Stimulated activated CD8-positive, alpha-beta memory T cell treated with anti-CD3 and anti-CD28 coated beads, Interleukin-12 subunit alpha, Interleukin-12 subunit beta, amount 100 ng/mL, for 4 hours (primary cell): ENCODE results near the gene R3HCC1L.
"Not testable (repeated sequence)": the region's sequence is repeated elsewhere in the genome, so short reads cannot be mapped to it uniquely, and the experiment has no call there.

Experiments
- DNase-seq: peaks from one replicate; pipeline ENCODE4 v3.0.0-alpha.2; 2020; ENCODE audit warnings: low read depth

Gene R3HCC1L

GRCh38 chr10:98131619-98132018 lies 2.8 kb upstream of the R3HCC1L start:
- no peak for DNase-seq

GRCh38 chr10:98133075-98133752 lies 1.2 kb upstream of the R3HCC1L start:
- DNase-seq = not testable (repeated sequence)

GRCh38 chr10:98134117-98134430 lies 383 bp upstream of the R3HCC1L start:
- no peak for DNase-seq

DNA sequence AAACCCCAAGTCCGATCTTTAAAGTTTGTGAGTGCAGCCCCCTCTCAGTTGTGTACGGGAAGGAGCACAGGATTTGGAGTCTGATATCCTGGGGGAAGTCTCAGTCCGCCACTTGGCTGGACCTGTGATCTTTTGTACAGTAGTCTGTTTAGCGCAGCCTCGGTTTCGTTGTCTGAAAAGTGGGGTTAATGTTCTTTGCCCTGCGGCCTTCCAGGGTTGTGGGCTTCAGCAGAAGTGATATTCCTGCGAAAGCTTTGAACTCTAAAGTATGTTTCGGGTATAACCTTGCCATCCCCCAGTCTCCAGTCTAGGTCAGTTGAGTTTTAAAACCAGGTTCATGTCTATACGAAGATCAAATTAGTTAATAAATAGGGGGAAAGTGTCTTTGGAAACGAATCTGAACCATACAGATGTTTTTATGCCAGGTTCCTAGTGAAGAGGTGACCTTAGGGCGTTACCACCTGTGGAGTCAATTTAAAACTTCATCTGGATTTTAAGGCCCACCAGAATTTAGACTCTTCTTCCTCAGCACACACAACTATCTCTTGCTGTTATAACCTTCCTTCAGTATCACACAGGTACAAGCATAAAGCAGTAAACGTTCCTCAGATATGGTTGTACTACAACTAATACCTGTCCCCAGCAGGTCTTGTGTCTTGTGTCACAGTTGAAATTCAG lies 904 bp downstream of the R3HCC1L start:
- DNase-seq = no peak

GRCh38 chr10:98136775-98137174 lies 2.3 kb downstream of the R3HCC1L start:
- DNase-seq = not testable (repeated sequence)

DNA sequence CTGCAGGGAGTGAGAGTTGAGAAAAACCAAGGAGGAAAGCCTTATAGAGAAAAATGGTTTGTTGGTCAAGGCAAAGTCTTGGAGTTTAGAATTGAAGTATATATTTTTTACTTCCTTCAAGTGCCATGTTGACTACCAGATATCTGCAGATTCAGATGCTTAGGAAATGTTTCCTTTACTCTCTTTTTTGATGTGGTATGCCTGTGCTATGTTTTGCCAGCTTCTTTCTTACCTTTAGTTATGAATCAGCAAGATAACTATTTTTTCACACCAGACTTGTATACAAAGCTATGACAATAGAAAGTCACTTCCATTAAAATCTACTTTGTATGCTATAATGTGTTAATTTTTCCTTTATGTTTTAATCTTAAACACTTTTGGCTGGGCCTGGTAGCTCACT lies 3.6 kb downstream of the R3HCC1L start:
- DNase-seq = no peak

GRCh38 chr10:98139431-98139830 lies 5.0 kb downstream of the R3HCC1L start:
- DNase-seq = no peak

DNA sequence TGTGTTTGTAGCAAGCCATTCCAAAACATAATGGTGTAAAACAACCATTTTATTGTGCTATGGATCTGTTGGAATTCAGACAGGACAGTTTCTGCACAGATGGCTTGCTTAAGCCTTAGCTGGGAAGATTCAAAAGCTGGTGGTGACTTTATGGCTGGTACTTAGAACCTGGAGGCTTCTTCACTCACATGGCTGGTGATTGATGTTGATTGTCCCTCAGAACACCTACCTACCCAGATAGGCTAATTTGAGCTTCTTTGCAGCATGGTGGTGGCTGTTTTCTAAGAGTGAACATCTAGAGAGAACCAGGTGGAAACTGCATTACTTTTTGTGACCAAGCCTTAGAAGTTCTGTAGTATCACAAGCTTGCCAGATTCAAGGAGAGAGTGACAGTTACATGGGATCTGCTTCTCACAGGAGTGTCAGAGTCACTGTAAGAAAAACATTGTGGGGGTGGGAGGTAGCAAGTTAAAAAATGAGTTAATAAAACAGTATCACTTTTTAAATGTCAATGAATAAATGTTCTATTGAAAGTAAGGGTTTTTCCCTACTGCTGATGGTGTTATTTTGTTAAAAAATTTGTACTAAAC lies 7.1 kb downstream of the R3HCC1L start:
- no peak for DNase-seq

GRCh38 chr10:98144985-98145384 lies 10.5 kb downstream of the R3HCC1L start:
- DNase-seq = no peak

DNA sequence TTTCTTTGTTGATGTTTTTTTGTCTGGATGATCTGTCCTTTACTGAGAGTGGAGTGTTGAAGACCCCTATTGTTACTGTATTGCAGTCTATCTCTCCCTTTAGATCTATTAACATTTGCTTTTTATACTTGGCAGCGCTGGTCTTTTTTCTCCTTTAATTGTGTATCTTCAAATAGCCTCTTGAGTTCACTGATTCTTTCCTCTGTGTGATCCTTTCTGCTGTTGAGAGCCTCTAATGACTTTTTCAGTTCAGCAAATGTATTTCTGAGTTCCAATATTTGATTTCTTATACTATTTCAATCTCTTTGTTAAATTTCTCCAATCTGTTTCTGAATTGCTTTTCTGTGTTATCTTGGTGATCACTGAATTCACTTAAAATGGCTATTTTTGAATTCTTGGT lies 15.4 kb downstream of the R3HCC1L start:
- no peak for DNase-seq

- DNase-seq = no peak
These were observed 16.1 kb downstream of the R3HCC1L start for GRCh38 chr10:98150544-98150943.

- DNase-seq = not testable (repeated sequence)
These were observed 18.3 kb downstream of the R3HCC1L start for GRCh38 chr10:98152778-98153177.

DNA sequence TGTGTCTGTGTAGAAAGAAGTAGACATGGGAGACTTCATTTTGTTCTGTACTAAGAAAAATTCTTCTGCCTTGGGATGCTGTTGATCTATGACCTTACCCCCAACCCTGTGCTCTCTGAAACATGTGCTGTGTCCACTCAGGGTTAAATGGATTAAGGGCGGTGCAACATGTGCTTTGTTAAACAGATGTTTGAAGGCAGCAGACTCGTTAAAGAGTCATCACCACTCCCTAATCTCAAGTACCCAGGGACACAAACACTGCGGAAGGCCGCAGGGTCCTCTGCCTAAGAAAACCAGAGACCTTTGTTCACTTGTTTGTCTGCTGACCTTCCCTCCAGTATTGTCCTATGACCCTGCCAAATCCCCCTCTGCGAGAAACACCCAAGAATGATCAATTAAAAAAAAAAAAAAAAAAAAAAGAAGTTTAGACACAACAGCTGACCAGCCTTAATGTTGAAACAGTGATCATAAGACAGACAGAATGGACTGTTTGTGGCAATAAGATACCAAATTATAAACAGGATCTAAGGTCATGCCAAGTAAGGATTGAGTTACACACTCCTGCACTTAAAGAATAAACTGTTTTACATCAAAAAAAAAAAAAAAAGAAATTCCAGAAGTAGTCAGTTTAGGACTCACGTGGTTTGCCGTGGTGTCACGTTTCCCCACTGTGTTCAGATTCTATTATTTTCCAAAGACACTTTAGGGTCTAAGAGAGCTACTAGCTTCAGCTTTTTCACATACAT lies 18.9 kb downstream of the R3HCC1L start:
- not testable (repeated sequence) for DNase-seq

DNA sequence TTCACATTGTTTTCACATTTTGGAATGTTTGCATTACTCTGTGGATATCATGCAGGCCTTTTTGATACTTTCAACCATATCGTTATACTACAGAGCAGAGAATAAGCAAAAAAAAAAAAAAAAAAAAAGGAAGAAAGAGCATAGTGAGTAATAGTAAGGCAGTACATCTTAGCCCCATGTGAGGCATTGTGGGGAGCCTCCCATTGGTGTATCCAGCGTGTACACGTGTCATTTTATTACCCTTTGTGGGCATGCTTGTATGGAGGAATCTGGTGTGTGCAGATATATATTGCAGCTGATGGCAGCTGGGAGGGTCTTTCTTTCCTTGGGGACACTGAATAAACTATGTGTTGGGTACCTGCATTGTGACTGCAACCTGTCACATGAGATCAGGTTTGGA lies 19.6 kb downstream of the R3HCC1L start:
- DNase-seq = no peak

- no peak for DNase-seq
These were observed 24.1 kb downstream of the R3HCC1L start for GRCh38 chr10:98158576-98158975.

DNA sequence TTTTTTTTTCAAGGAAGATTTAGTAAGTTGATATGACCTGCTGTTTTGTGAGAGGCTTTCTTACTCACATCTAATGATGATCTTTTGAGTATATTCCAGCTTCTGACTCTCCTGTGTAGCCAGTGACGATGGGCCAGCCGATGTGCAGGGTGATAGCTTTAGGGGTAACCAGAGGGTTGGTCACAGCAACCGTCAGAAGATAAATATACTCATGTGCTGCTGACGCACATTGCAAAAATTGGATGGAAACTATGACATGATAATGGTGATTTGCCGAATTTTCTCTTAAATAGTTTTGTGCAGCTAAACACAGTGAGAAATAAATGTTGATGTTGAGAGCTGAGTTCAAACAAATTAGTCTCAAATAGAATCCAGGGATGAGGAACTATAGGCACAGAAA lies 29.5 kb downstream of the R3HCC1L start:
- DNase-seq = no peak

DNA sequence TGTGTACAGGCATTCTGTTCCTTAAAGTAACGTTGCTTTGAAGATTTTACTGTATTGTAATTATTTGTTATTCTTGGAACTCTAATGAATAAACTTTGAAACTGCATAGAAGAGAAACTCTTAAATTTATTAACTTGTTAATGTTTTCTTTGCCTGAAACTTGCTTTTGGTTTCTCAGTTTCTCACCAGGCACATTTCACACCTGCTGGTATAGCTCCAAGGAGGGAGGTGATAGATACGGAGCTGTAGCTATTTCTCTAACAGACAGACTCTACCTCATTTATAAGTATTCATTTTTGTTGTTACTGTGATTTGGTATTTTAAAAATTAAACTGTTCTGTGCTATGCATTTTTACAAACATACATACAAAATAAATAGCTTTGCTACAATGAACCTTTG lies 32.7 kb downstream of the R3HCC1L start:
- no peak for DNase-seq

- DNase-seq = no peak
These were observed 33.7 kb downstream of the R3HCC1L start for GRCh38 chr10:98168147-98168546.

DNA sequence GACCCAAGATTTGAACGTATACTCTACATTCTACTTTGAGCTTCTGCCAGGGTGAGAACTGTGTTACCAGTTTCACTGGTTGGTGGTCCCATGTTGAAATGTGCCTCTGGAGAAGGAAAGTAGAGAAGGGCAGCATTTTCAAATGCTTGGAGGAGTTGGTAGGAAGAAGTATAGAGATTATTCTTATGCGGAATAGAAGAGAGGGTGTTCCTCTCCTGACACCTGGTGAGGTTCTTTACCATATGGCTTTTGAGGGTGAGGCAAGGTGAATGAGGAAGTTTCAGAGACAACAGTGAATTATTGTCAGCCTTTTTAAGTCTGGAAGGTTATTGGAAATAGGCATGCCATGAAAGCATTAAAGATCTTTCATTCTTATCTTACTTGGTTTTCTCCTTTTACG lies 34.3 kb downstream of the R3HCC1L start:
- no peak for DNase-seq

GRCh38 chr10:98169379-98169778 lies 34.9 kb downstream of the R3HCC1L start:
- no peak for DNase-seq

- DNase-seq = no peak
These were observed 36.0 kb downstream of the R3HCC1L start for GRCh38 chr10:98170249-98171117.

DNA sequence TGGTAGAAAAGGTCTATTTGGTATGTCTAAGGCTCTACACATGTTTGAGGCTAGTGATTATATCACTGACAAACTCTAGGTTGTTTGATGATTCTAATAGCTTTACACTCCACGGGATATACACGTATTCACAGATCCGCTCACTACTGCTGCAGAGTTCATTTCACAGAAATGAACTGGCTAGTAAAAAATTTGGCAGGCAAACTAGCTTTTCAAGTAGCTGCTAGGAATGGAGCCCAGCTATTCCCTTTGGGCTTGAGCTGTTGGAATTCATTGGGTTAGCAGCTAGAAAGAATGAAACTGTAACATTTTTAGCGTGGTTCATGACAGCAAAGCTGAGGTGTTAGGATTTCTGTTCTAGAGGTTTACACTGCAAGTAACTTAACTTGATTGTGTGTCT lies 37.6 kb downstream of the R3HCC1L start:
- DNase-seq = no peak
